DND-41 (cell line): ENCODE data around the gene TOP2B.

Experiments used
- ATAC-seq: fragments of 200-7000 bp; cut with Tn5 transposase; 3 replicates; pipeline ENCODE4 v1.9.1; 2021; ENCODE audit warnings: low read depth; ENCODE audit not compliant: insufficient read depth
- DNase-seq: peaks from one replicate; pipeline ENCODE4 v3.0.0-alpha.2; 2020
- H2AFZ ChIP-seq: 2 replicates; pipeline ENCODE4 v1.6.0; 2012; ENCODE audit warnings: low read depth, low read length
- H3K27ac ChIP-seq: 2 replicates; pipeline ENCODE4 v1.5.1; 2012; ENCODE audit warnings: low read length, inconsistent platforms
- H3K27me3 ChIP-seq: fragments of 200-600 bp; sonication (generic); 2 replicates; pipeline ENCODE4 v1.6.0; 2012; ENCODE audit warnings: low read length, mild to moderate bottlenecking, inconsistent platforms; ENCODE audit not compliant: insufficient read depth, poor library complexity
- H3K36me3 ChIP-seq: 2 replicates; pipeline ENCODE4 v1.5.1; 2012; ENCODE audit warnings: low read length, inconsistent platforms; ENCODE audit not compliant: insufficient read depth
- H3K4me1 ChIP-seq: 2 replicates; pipeline ENCODE4 v1.5.1; 2012; ENCODE audit warnings: mild to moderate bottlenecking, low read length; ENCODE audit not compliant: insufficient read depth
- H3K4me2 ChIP-seq: 2 replicates; pipeline ENCODE4 v1.6.0; 2012; ENCODE audit warnings: mild to moderate bottlenecking, moderate library complexity, low read length, inconsistent platforms; ENCODE audit not compliant: insufficient read depth
- H3K4me3 ChIP-seq, 2 experiments: fragments of 200-600 bp in 1 of 2; shearing (Covaris generic) in 1 of 2; 2 replicates each; pipeline ENCODE4 v1.5.1; 2012 to 2016; ENCODE audit warnings: inconsistent platforms in 2 of 2, low read length in 2 of 2, mild to moderate bottlenecking in 2 of 2, low read depth in 1 of 2, moderate library complexity in 1 of 2
- H3K79me2 ChIP-seq: 2 replicates; pipeline ENCODE4 v1.6.0; 2012; ENCODE audit warnings: low read length, inconsistent platforms; ENCODE audit not compliant: insufficient read depth
- H3K9ac ChIP-seq: 2 replicates; pipeline ENCODE4 v1.6.0; 2012; ENCODE audit warnings: low read depth, mild to moderate bottlenecking, inconsistent platforms, low read length, moderate library complexity
- H3K9me3 ChIP-seq: 2 replicates; pipeline ENCODE4 v1.5.1; 2012; ENCODE audit warnings: low read length, moderate library complexity, mild to moderate bottlenecking, inconsistent platforms; ENCODE audit not compliant: insufficient read depth, severe bottlenecking
- H4K20me1 ChIP-seq: 2 replicates; pipeline ENCODE4 v1.6.0; 2012; ENCODE audit warnings: low read length; ENCODE audit not compliant: insufficient read depth
- CTCF ChIP-seq: IDR thresholded peaks from 2 replicates; pipeline ENCODE4 v1.5.1; 2012; ENCODE audit warnings: borderline replicate concordance, low read length, moderate library complexity, mild to moderate bottlenecking; ENCODE audit not compliant: poor library complexity, severe bottlenecking; ENCODE audit errors: extremely low read depth
- EZH2 ChIP-seq: IDR thresholded peaks from 3 replicates; pipeline ENCODE4 v1.6.1; 2012; ENCODE audit warnings: borderline replicate concordance, low read depth, mild to moderate bottlenecking, moderate library complexity, low read length, inconsistent platforms; ENCODE audit not compliant: severe bottlenecking

TOP2B gene

DNA sequence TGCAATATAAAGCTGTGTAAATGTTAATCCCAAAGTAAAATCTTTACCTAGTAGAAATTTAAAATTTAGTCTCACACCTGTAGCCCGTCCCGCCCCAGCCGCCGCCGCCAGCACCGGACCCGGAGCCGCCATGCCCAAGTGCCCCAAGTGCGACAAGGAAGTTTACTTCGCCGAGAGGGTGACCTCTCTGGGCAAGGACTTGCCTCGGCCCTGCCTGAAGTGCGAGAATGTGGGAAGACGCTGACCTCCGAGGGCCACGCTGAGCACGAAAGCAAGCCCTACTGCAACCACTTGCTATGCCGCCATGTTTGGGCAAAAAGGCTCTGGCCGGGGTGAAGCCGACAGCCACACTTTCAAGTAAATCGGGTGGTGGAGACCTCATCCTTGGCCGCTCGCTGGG is 22.1 kb upstream of the TOP2B start:
- no peak for DNase-seq

GRCh38 chr3:25683882-25684281 is 19.2 kb upstream of the TOP2B start:
- H3K4me1 ChIP-seq, result no peaks in the 10 kb centered on the region
- no peak overlapping the region for H2AFZ ChIP-seq
- DNase-seq, result no peak
- no peaks in the 10 kb centered on the region for H3K79me2 ChIP-seq
- no peak overlapping the region for H3K9ac ChIP-seq
- no peaks in the 10 kb centered on the region for H3K36me3 ChIP-seq
- H4K20me1 ChIP-seq, result no peaks in the 10 kb centered on the region
- H3K4me3 ChIP-seq, result no peak overlapping the region
- no peaks in the 10 kb centered on the region for H3K27me3 ChIP-seq
- TF ChIP-seq CTCF (no peak), EZH2 (no peak)
- no peak overlapping the region for H3K27ac ChIP-seq
- ATAC-seq, result no peak
- H3K9me3 ChIP-seq, result no peaks in the 10 kb centered on the region
- H3K4me2 ChIP-seq, result no peak overlapping the region

More for the DNA sequence above, 22.1 kb upstream of the TOP2B start:
- TF ChIP-seq EZH2 (no peak), CTCF (no peak)
- H3K79me2 ChIP-seq, result no peaks in the 10 kb centered on the region
- no peaks in the 10 kb centered on the region for H3K27me3 ChIP-seq
- ATAC-seq, result no peak
- H4K20me1 ChIP-seq, result no peaks in the 10 kb centered on the region
- H3K9ac ChIP-seq, result no peak overlapping the region
- H3K4me3 ChIP-seq, result no peak overlapping the region
- no peaks in the 10 kb centered on the region for H3K36me3 ChIP-seq
- H3K4me1 ChIP-seq, result no peaks in the 10 kb centered on the region
- no peak overlapping the region for H3K27ac ChIP-seq
- no peaks in the 10 kb centered on the region for H3K9me3 ChIP-seq
- no peak overlapping the region for H2AFZ ChIP-seq
- no peak overlapping the region for H3K4me2 ChIP-seq

- Histone ChIP-seq H4K20me1 (no peaks in the 10 kb centered on the region), H3K27ac (no peak overlapping the region), H3K36me3 (no peaks in the 10 kb centered on the region), H3K4me3 (no peak overlapping the region), H3K27me3 (no peaks in the 10 kb centered on the region), H2AFZ (no peak overlapping the region), H3K4me2 (no peak overlapping the region), H3K9me3 (no peaks in the 10 kb centered on the region), H3K9ac (no peak overlapping the region), H3K4me1 (no peaks in the 10 kb centered on the region), H3K79me2 (no peaks in the 10 kb centered on the region)
- TF ChIP-seq EZH2, result no peak
- TF ChIP-seq CTCF, result no peak
- no peak for ATAC-seq
- DNase-seq, result no peak
Observed at GRCh38 chr3:25683410-25683809, 18.7 kb upstream of the TOP2B start.

GRCh38 chr3:25679642-25680302 is 15.1 kb upstream of the TOP2B start:
- Histone ChIP-seq H3K79me2 (no peaks in the 10 kb centered on the region), H3K9ac (no peak overlapping the region), H3K27ac (no peak overlapping the region), H3K9me3 (no peaks in the 10 kb centered on the region), H3K4me1 (no peaks in the 10 kb centered on the region), H2AFZ (no peak overlapping the region), H3K36me3 (no peaks in the 10 kb centered on the region), H3K4me3 (no peak overlapping the region), H3K4me2 (no peak overlapping the region), H4K20me1 (no peaks in the 10 kb centered on the region), H3K27me3 (no peaks in the 10 kb centered on the region)
- ATAC-seq (no peak), DNase-seq (no peak)
- TF ChIP-seq EZH2, result no peak
- no peak for TF ChIP-seq CTCF
